Frontal cortex (tissue), 4 donors: ENCODE results near the gene LAPTM5. TPM values are rescaled to one million over a fixed set of nuclear protein-coding genes. Genes with fewer than 3 reads are reported as not detected.

ENCODE experiments used
- DNase-seq, 2 donors: peaks; one replicate each; pipeline ENCODE4 v3.0.0; 2012; ENCODE audit warnings: low spot score in 2 of 2
- FAIRE-seq: peaks from 2 replicates; lab custom pipeline; 2012; peaks lifted over from hg19 to GRCh38; lab: Jason Lieb, UNC
- total RNA-seq: library from RNA; depleted of rRNA; stranded (reverse); fragments of >200 nt; gene quantifications from one replicate; pipeline ENCODE4 v1.2.3, GENCODE V29; 2014
- donor health status: control.
- donor health status: control.
- donor health status: control.

Gene LAPTM5
- total RNA-seq, 1 donor from 2014 or later, result 3.7 TPM

- FAIRE-seq, result no peak
These were observed 35.6 kb downstream of the LAPTM5 start for GRCh38 chr1:30721812-30722537.

GRCh38 chr1:30721341-30721793 is 36.2 kb downstream of the LAPTM5 start:
- no peak for DNase-seq
- FAIRE-seq, result no peak

More at GRCh38 chr1:30721812-30722537, 35.6 kb downstream of the LAPTM5 start:
- no peak for DNase-seq

- no peak for DNase-seq
- no peak for FAIRE-seq
These were observed 37.0 kb downstream of the LAPTM5 start for GRCh38 chr1:30720271-30721223.

- DNase-seq (peak; percentile 69 to 74), FAIRE-seq (no peak)
These were observed 37.9 kb downstream of the LAPTM5 start for GRCh38 chr1:30719406-30720270.

GRCh38 chr1:30718636-30719405 is 38.8 kb downstream of the LAPTM5 start:
- FAIRE-seq (no peak), DNase-seq (peak in 1 of 2 donors; percentile 90)

GRCh38 chr1:30718091-30718635 is 39.4 kb downstream of the LAPTM5 start:
- DNase-seq (peak; percentile 87 to 88), FAIRE-seq (no peak)

- FAIRE-seq, result no peak
- DNase-seq, result no peak
These were observed 40.9 kb downstream of the LAPTM5 start for GRCh38 chr1:30716646-30717045.

- DNase-seq, result no peak
- no peak for FAIRE-seq
These were observed 41.7 kb downstream of the LAPTM5 start for GRCh38 chr1:30715886-30716285.

- no peak for FAIRE-seq
- no peak for DNase-seq
These were observed 42.4 kb downstream of the LAPTM5 start for GRCh38 chr1:30715216-30715615.

GRCh38 chr1:30714536-30715090 is 43.0 kb downstream of the LAPTM5 start:
- FAIRE-seq (no peak), DNase-seq (no peak)

- no peak for FAIRE-seq
- no peak for DNase-seq
These were observed 43.5 kb downstream of the LAPTM5 start for GRCh38 chr1:30714025-30714424.

GRCh38 chr1:30713311-30713710 is 44.3 kb downstream of the LAPTM5 start:
- FAIRE-seq (no peak), DNase-seq (no peak)

- no peak for FAIRE-seq
These were observed 45.0 kb downstream of the LAPTM5 start for GRCh38 chr1:30712583-30712982.

GRCh38 chr1:30710407-30710806 is 47.2 kb downstream of the LAPTM5 start:
- no peak for DNase-seq
- FAIRE-seq, result no peak

More at GRCh38 chr1:30712583-30712982, 45.0 kb downstream of the LAPTM5 start:
- no peak for DNase-seq

GRCh38 chr1:30708361-30708728 is 49.2 kb downstream of the LAPTM5 start:
- no peak for FAIRE-seq

GRCh38 chr1:30707412-30708360 is 49.9 kb downstream of the LAPTM5 start:
- DNase-seq (peak; percentile 64 to 87), FAIRE-seq (no peak)

More at GRCh38 chr1:30708361-30708728, 49.2 kb downstream of the LAPTM5 start:
- DNase-seq, result no peak

- peak in 1 of 2 donors; percentile 51 for DNase-seq
- FAIRE-seq, result no peak
These were observed 51.0 kb downstream of the LAPTM5 start for GRCh38 chr1:30706528-30706927.
